ENCODE data around the gene RECQL5.

- no peak for TF ChIP-seq CTCF (IDR thresholded peaks at IDR 0.05)
- no peak for TF ChIP-seq POLR2A (IDR thresholded peaks at IDR 0.05)
Observed at GRCh38 chr17:75658237-75658636, 8.7 kb downstream of the RECQL5 start.
